ENCODE measurements around the gene UBD. TPM values are rescaled to one million over a fixed set of nuclear protein-coding genes. Genes with fewer than 3 reads are reported as not detected.

Gene UBD
- total and polyA plus RNA-seq, 10 of the 15 experiments (the other 5 are each of a cell fraction or from before 2014, with no cell fraction given) = 23.4 to 101 (median 35.7) TPM

DNA sequence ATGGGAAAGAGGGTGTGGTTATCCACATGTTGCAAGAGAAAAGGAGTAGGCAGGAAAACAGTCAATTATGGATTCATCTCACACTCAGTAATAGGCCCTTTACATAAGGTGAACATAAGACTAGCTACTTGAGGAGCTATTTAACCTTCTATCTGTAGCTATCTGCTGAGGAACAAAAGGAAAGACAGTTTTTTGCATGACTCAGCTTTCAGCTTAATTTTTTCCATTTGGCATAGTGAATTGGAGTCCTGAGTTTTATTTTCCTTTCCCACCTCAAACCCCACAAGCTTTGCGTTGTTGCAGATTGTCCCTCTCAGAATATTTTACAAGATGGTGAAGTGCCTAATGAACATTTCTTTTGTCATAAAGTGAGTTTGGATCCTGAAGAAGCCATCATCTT is 32.4 kb downstream of the UBD start:
- Histone ChIP-seq H2AFZ (ENCODE audit: control insufficient read depth, low read depth, low read length) (no peak overlapping the region), H3K4me2 (ENCODE audit: control insufficient read depth, insufficient read depth) (no peak overlapping the region), H4K20me1 (ENCODE audit: control insufficient read depth, insufficient read depth) (no peaks in the 10 kb centered on the region), H3K9ac (ENCODE audit: control insufficient read depth, insufficient read depth, low read length) (no peak overlapping the region), H3K79me2 (ENCODE audit: control insufficient read depth, insufficient read depth, low read length) (no peaks in the 10 kb centered on the region), H3K9me3 (replicated peaks; ENCODE audit: control insufficient read depth, insufficient read depth, low read length) (no peaks in the 10 kb centered on the region), H3K4me1 (ENCODE audit: control insufficient read depth, insufficient read depth, low read length) (no peaks in the 10 kb centered on the region), H3K4me3 (no peak overlapping the region), H3K27ac (ENCODE audit: control insufficient read depth, insufficient read depth) (no peak overlapping the region), H3K36me3 (ENCODE audit: control insufficient read depth in 2 of 2, insufficient read depth in 2 of 2, low read length in 1 of 2) (no peaks in the 10 kb centered on the region), H3K27me3 (replicated peaks in 1 of 2; ENCODE audit: control insufficient read depth in 2 of 2, insufficient read depth in 2 of 2, low read length in 1 of 2) (0 out of 4 replicates have a peak, but pooled peaks cover 0 to 3% of the 10 kb centered on the region in 2 experiments)
- FAIRE-seq (no peak), DNase-seq (ENCODE audit: low read depth, low spot score) (no peak), ATAC-seq (no peak)
- no TSS peak for BruUV-seq (replicated peaks)
- SMC1A ChIA-PET (ENCODE audit: uncharacterized antibody, unreplicated experiment) = interaction anchor here (0.5 to 1.5 kb wide), 2 partner anchors 19 to 34 kb away, joined by 4 read pairs; no protein-coding TSS in a partner anchor
- intact Hi-C loops (cut with micrococcal nuclease; ENCODE audit: unreplicated experiment) (no loop called here), in situ Hi-C loops (cut with MboI) (no loop called here)
- POLR2A ChIA-PET = no interaction called here
- TF ChIP-seq KLF5 (IDR thresholded peaks at IDR 0.05; ENCODE audit: partially characterized antibody) (no peak), ZBED1 (IDR thresholded peaks at IDR 0.05; ENCODE audit: borderline replicate concordance) (no peak), YY1 (IDR thresholded peaks at IDR 0.05; ENCODE audit: low read depth, low read length) (no peak), RAD51 (IDR thresholded peaks at IDR 0.05) (no peak)
- TF ChIP-seq, protein P1, sequence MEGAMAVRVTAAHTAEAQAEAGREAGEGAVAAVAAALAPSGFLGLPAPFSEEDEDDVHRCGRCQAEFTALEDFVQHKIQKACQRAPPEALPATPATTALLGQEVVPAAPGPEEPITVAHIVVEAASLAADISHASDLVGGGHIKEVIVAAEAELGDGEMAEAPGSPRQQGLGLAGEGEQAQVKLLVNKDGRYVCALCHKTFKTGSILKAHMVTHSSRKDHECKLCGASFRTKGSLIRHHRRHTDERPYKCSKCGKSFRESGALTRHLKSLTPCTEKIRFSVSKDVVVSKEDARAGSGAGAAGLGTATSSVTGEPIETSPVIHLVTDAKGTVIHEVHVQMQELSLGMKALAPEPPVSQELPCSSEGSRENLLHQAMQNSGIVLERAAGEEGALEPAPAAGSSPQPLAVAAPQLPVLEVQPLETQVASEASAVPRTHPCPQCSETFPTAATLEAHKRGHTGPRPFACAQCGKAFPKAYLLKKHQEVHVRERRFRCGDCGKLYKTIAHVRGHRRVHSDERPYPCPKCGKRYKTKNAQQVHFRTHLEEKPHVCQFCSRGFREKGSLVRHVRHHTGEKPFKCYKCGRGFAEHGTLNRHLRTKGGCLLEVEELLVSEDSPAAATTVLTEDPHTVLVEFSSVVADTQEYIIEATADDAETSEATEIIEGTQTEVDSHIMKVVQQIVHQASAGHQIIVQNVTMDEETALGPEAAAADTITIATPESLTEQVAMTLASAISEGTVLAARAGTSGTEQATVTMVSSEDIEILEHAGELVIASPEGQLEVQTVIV (IDR thresholded peaks at IDR 0.05; ENCODE audit: borderline replicate concordance, partially characterized antibody) = no peak
- WGBS (ENCODE audit: insufficient coverage, insufficient replicate concordance, low lambda C conversion rate, missing lambda C conversion rate) = 91% methylated on average over 1 of the region's 1 CpG
- RAD21 ChIA-PET (ENCODE audit: unreplicated experiment) = no interaction called here
- CTCF ChIA-PET = no interaction called here

GRCh38 chr6:29525311-29525639 is 34.3 kb downstream of the UBD start:
- no peak overlapping the region for H3K27ac ChIP-seq (ENCODE audit: control insufficient read depth, insufficient read depth)
- intact Hi-C loops (cut with micrococcal nuclease; ENCODE audit: unreplicated experiment) (no loop called here), in situ Hi-C loops (cut with MboI) (no loop called here)
- no peak overlapping the region for H2AFZ ChIP-seq (ENCODE audit: control insufficient read depth, low read depth, low read length)
- POLR2A ChIA-PET = no interaction called here
- ATAC-seq (no peak), DNase-seq (ENCODE audit: low read depth, low spot score) (no peak), FAIRE-seq (no peak)
- RAD21 ChIA-PET (ENCODE audit: unreplicated experiment) = no interaction called here
- no peaks in the 10 kb centered on the region for H3K36me3 ChIP-seq (ENCODE audit: control insufficient read depth in 2 of 2, insufficient read depth in 2 of 2, low read length in 1 of 2)
- no peaks in the 10 kb centered on the region for H3K9me3 ChIP-seq (replicated peaks; ENCODE audit: control insufficient read depth, insufficient read depth, low read length)
- no peaks in the 10 kb centered on the region for H3K79me2 ChIP-seq (ENCODE audit: control insufficient read depth, insufficient read depth, low read length)
- H3K4me3 ChIP-seq = no peak overlapping the region
- SMC1A ChIA-PET (ENCODE audit: uncharacterized antibody, unreplicated experiment) = interaction anchor here (1.3 kb wide), 1 partner anchor 44 kb away, joined by 4 read pairs; no protein-coding TSS in a partner anchor
- no peaks in the 10 kb centered on the region for H4K20me1 ChIP-seq (ENCODE audit: control insufficient read depth, insufficient read depth)
- no peaks in the 10 kb centered on the region for H3K4me1 ChIP-seq (ENCODE audit: control insufficient read depth, insufficient read depth, low read length)
- H3K9ac ChIP-seq (ENCODE audit: control insufficient read depth, insufficient read depth, low read length) = no peak overlapping the region
- no TSS peak for BruUV-seq (replicated peaks)
- H3K27me3 ChIP-seq (replicated peaks in 1 of 2; ENCODE audit: control insufficient read depth in 2 of 2, insufficient read depth in 2 of 2, low read length in 1 of 2) = 0 out of 4 replicates have a peak, but pooled peaks cover 0 to 3% of the 10 kb centered on the region in 2 experiments
- no peak overlapping the region for H3K4me2 ChIP-seq (ENCODE audit: control insufficient read depth, insufficient read depth)
- CTCF ChIA-PET = no interaction called here
- WGBS (ENCODE audit: insufficient coverage, insufficient replicate concordance, low lambda C conversion rate, missing lambda C conversion rate) = 0% methylated on average over 1 of the region's 1 CpG
- no peak for TF ChIP-seq NFYA (IDR thresholded peaks at IDR 0.05; ENCODE audit: borderline replicate concordance, low read depth, low read length)
- TF ChIP-seq PML (IDR thresholded peaks at IDR 0.05; ENCODE audit: low read length) = no peak
- TF ChIP-seq, protein P2, sequence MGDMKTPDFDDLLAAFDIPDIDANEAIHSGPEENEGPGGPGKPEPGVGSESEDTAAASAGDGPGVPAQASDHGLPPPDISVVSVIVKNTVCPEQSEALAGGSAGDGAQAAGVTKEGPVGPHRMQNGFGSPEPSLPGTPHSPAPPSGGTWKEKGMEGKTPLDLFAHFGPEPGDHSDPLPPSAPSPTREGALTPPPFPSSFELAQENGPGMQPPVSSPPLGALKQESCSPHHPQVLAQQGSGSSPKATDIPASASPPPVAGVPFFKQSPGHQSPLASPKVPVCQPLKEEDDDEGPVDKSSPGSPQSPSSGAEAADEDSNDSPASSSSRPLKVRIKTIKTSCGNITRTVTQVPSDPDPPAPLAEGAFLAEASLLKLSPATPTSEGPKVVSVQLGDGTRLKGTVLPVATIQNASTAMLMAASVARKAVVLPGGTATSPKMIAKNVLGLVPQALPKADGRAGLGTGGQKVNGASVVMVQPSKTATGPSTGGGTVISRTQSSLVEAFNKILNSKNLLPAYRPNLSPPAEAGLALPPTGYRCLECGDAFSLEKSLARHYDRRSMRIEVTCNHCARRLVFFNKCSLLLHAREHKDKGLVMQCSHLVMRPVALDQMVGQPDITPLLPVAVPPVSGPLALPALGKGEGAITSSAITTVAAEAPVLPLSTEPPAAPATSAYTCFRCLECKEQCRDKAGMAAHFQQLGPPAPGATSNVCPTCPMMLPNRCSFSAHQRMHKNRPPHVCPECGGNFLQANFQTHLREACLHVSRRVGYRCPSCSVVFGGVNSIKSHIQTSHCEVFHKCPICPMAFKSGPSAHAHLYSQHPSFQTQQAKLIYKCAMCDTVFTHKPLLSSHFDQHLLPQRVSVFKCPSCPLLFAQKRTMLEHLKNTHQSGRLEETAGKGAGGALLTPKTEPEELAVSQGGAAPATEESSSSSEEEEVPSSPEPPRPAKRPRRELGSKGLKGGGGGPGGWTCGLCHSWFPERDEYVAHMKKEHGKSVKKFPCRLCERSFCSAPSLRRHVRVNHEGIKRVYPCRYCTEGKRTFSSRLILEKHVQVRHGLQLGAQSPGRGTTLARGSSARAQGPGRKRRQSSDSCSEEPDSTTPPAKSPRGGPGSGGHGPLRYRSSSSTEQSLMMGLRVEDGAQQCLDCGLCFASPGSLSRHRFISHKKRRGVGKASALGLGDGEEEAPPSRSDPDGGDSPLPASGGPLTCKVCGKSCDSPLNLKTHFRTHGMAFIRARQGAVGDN (IDR thresholded peaks at IDR 0.05) = no peak
- no peak for TF ChIP-seq MYC (IDR thresholded peaks at IDR 0.05; ENCODE audit: insufficient read depth, insufficient read length, insufficient replicate concordance, low read length, severe bottlenecking)
- TF ChIP-seq SIN3A (IDR thresholded peaks at IDR 0.05; ENCODE audit: low read depth, low read length) = no peak
- no peak for TF ChIP-seq EED (IDR thresholded peaks at IDR 0.05; ENCODE audit: low read depth)
- no peak for TF ChIP-seq RUNX3 (IDR thresholded peaks at IDR 0.05; ENCODE audit: low read length)

Measured in GM12878 (cell line).